ENCODE measurements around the gene KCNJ6. TPM values are rescaled to one million over a fixed set of nuclear protein-coding genes. Genes with fewer than 3 reads are reported as not detected.

KCNJ6 gene
- total and polyA plus RNA-seq, 2 of the 8 experiments (the other 6 are each of a cell fraction or from before 2014, with no cell fraction given) = 0.51 to 1.2 TPM

DNA sequence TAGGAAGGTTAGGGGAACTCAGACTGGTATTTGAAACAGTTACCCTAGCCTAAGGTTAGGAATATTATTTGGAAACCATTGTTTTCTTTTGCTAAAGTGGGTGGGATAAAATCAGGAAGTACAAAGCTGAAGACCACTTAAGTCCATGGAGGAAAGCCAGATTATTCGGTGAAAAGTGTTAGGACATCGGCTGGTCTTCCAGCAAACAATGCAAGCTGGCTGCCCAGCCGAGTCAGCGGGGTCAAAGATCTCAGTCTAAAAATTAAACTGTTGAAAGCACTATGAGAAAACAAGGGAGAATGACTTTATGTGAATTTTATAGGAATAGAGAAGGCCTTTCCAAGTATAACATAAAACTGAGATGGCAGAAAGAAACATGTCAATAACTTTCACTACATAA lies 231.7 kb downstream of the KCNJ6 start (continued):
- TF ChIP-seq SP2 (IDR thresholded peaks at IDR 0.05; ENCODE audit: low read length) (no peak), CHD2 (IDR thresholded peaks at IDR 0.05; ENCODE audit: low read length) (no peak)
